HG03066 (cell line): ENCODE results near the gene RASD2.

Experiments used
- ATAC-seq: cut with Tn5 transposase; IDR thresholded peaks from one replicate; pipeline ENCODE4 v1.9.1; 2021; ENCODE audit warnings: low read depth; ENCODE audit not compliant: unreplicated experiment

Gene RASD2

GRCh38 chr22:35597692-35598395, 57.2 kb downstream of the RASD2 start:
- no peak for ATAC-seq

- no peak for ATAC-seq
These were observed 57.7 kb downstream of the RASD2 start for GRCh38 chr22:35598396-35598710.

GRCh38 chr22:35599364-35599763, 58.7 kb downstream of the RASD2 start:
- ATAC-seq = no peak

GRCh38 chr22:35600476-35600875, 59.8 kb downstream of the RASD2 start:
- no peak for ATAC-seq

- ATAC-seq = no peak
These were observed 60.5 kb downstream of the RASD2 start for GRCh38 chr22:35601013-35601580.

GRCh38 chr22:35601743-35602615, 61.3 kb downstream of the RASD2 start:
- ATAC-seq = no peak
